SKM-1 treated with dmso at 0.1 percent for 144 hours (cell line): Measurements from ENCODE around the gene MAD1L1.

ENCODE experiments used
- DNase-seq: peaks from one replicate; lab custom pipeline; 2025; ENCODE audit not compliant: unreplicated experiment; lab: John Stamatoyannopoulos, UW

MAD1L1 gene

DNA sequence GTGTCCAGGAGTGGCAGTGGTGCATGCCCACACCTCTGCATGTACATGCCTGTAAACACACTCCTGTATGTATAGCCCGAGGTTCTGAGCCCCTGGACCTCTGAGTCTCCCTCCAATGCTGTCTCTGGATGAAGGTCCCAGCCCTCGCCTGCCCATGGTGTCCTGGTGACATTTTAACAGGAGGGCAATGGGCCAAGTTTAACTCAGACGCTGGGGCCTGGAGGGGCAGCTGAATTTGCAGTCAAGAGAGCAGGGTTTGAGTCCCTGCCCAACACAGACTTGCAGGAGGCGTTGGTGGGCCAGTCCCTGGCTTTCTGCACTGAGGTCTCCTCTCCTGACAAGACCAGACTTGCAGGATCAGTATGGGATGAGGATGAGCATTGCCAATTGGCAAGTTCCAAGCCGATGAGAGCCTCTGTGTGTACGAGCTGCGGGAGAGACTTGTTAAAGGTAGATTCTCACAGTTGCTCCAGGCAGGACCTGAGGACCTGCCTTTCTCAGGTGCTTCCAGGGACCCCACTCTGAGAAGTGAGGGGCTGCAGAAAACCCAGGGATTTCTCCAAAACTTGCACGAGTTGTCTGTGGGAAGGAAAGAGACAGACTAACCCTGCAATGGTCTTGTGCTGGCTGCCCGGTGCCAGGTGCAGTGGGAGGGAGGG lies 420.8 kb downstream of the MAD1L1 start:
- no peak for DNase-seq

- no peak for DNase-seq
These were observed 421.5 kb downstream of the MAD1L1 start for GRCh38 chr7:1810961-1811849.

DNA sequence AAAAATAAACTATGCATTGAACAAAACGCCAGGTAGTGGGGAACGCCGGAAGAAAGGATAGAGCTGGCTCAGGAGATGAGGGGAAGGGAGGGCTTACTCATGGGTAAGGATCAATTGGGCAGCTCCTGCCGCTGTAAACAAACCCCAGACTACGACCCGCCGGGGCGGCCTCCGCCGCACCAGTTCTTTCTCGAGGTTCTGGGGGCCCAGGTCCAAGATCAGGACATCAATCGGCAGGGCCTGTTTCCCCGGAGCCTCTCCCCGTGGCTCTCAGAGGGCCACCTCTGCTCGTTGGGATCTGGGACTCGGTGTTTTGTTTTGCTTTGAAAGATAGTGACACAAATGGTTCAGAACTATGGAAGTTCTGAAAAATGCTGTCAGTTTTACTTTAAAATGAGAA lies 422.2 kb downstream of the MAD1L1 start:
- DNase-seq: no peak

GRCh38 chr7:1809601-1810258 lies 423.0 kb downstream of the MAD1L1 start:
- no peak for DNase-seq

DNA sequence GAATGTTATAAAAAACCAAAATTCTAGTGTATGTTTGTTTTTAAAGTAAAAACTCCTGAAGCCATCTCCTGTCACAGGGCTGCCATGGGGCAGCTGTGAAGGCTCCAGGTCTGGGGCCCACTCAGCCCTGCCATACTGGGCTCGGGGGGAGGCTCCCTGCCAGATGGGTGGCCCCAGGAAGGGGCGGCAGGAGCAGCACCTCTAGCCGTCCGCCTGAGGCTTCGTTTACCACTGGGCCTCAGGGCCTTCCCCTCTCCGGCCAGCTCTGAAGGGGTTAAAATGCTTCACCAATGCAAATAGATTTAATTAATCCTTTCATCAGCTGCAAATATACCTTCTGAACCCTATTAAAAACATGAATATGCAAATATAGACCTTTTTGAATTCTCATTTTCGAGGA lies 423.7 kb downstream of the MAD1L1 start:
- no peak for DNase-seq

GRCh38 chr7:1807821-1808600 lies 424.7 kb downstream of the MAD1L1 start:
- no peak for DNase-seq

GRCh38 chr7:1806354-1806753 lies 426.4 kb downstream of the MAD1L1 start:
- no peak for DNase-seq

- DNase-seq: no peak
These were observed 428.4 kb downstream of the MAD1L1 start for GRCh38 chr7:1804310-1804709.

DNA sequence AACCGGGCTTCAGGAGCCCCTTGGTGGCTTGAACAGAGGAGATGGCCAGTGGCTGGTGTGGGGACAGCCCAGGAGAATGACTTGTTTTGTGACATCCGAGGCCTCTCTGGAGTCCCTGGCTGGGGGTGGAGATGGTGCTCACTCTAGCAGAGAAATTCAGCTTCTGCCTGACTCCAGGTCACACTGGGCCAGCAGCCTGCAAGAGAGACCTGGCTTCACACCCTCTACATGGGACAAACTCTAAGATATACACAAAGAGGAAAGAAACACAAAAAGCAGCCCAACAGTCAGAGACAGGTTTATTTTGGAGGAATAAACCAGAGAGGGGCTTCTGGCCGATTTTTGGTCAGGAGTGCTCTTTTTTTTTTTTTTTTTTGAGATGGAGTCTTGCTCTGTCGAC lies 429.8 kb downstream of the MAD1L1 start:
- DNase-seq: no peak

GRCh38 chr7:1800902-1801301 lies 431.8 kb downstream of the MAD1L1 start:
- no peak for DNase-seq

DNA sequence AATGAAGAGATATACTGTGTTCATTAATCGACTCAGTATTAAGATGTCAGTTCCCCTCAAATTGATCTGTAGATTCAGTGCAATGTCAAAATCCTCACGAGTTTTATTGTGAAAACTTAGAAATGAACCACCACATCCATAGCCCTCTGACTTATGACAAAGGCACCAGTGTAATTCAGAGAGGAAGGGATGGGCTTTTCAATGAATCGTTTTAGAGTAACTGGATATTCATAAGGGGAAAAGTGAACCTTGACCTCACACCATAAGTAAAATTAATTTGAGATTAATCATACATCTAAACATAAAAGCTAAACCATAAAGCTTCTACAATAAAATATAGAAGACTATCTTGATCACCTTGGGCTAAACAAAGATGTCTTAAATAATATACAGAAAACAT lies 434.6 kb downstream of the MAD1L1 start:
- no peak for DNase-seq

DNA sequence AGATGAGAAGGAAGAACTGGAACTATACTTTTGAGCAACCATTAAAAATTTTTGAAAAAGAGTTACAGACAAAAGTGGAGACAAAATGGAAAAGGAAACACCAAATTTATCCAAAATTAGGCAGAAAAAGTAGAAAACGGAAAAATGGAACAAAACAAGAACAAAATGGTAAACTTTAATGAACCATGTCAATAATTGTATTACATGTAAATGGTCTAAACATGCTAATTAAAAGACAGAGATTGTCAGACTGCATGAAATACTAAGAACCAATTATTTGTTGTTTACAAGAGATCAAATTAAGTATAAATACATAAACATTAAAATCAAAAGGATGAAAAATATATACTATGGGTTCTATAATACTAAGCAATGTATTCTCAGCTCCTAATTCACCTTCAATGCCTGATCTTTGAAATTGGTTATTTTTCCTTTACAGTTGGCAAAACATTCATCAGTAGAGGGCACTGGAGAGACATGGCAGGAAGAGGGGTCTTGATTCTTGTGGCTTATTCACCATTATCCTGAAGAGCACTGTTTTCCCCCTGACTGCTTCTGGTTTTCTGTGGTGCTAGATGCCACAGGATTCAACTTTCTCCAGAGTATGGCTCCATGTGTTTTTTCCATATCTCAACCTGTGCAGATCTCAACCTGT lies 437.7 kb downstream of the MAD1L1 start:
- no peak for DNase-seq

DNA sequence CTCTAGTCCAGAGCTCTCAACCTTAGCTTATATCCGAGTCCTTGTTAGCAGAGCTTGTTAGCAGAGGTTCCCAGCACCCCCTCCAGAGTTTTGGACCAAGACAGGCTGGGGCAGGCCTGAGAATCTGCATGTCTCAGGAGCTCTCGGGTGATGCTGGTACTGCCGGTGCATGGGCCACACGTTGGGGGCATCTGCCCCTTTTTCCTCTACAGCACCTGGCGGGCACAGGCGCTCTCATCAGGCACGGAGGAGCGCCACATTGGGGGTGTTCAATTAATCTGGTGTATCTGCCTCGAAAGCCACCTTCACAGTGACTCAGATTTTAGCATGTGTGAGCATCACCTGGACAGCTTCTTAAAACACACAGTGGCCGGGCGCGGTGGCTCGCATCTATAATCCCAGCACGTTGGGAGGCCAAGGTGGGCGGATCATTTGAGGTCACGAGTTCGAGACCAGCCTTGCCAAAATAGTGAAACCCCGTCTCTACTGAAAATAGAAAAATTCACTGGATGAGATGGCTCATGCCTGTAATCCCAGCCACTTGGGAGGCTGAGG lies 445.0 kb downstream of the MAD1L1 start:
- DNase-seq: no peak

- no peak for DNase-seq
These were observed 445.5 kb downstream of the MAD1L1 start for GRCh38 chr7:1787241-1787640.

GRCh38 chr7:1785839-1786238 lies 446.9 kb downstream of the MAD1L1 start:
- no peak for DNase-seq

DNA sequence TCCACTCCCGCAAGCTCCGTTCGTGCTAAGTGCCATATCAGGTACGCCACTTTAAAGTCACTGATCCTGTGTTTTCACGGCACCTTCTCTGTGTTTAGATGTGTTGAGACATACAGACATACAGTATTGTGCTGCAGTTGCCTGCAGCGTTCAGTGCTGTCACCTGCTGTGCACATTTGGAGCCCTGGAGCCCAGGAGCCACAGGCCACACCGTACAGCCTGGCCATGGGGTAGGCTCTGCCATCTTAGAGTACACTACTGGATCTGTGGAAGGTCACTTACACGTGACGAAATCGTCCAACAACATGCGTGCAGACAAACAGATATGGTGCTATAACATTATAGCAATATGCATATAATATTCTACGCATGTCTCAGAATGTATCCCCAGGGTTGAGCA lies 451.4 kb downstream of the MAD1L1 start:
- no peak for DNase-seq

DNA sequence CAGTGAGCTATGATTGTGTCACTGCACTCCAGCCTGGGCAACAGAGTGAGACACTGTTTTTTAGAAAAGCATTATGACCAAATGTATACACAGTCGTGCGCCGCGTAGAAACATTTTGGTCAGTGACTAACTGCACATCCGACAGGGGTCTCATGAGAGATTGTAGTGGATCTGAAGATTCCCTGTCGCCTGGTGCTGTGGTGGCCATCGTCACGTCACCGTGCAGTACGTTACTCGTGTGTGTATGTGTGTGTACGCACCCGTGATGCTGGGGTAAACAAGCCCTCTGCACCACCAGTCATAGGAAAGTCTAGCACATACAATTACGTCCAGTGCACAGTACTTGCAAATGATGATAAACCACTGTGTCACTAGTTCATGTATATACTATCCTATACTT lies 453.3 kb downstream of the MAD1L1 start:
- DNase-seq: no peak

- DNase-seq: no peak
These were observed 455.6 kb downstream of the MAD1L1 start for GRCh38 chr7:1777122-1777521.

- no peak for DNase-seq
These were observed 457.4 kb downstream of the MAD1L1 start for GRCh38 chr7:1775389-1775788.

GRCh38 chr7:1770331-1770730 lies 462.4 kb downstream of the MAD1L1 start:
- DNase-seq: no peak
